Measurements from ENCODE around the gene WASL. TPM values are rescaled to one million over a fixed set of nuclear protein-coding genes. Genes with fewer than 3 reads are reported as not detected.
A peak's percentile ranks its signal among the peaks of the same experiment; 100 is the strongest.

The WASL gene
- total RNA-seq, 2 donors from 2014 or later, result 37.2 to 43.5 TPM

GRCh38 chr7:123770378-123770777 is 21.6 kb upstream of the WASL start:
- no peak for ATAC-seq (ENCODE audit: insufficient number of reproducible peaks, low FRiP score, low read depth)
- H3K4me3 ChIP-seq, result no peak overlapping the region
- H3K27me3 ChIP-seq (replicated peaks; ENCODE audit: insufficient read depth), result no peaks in the 10 kb centered on the region

DNA sequence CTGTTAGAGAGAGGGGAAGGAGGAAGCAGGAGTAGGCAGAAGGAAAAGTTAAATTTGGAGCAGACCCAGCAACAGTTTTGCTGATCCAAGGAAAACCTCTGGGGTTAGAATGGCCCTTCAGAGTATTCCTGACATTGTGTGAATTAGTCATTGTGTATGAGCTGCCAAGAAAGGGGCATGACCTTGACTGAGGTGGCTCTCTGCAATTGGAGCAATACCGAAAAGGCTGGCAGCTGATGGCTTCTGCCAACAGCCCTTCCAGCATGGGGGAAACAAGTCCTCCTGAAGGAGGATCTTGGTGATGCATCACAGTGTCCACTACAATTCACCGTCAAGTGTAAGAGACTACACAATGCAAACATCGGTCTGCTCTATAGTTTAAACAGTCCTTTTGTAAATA is 20.6 kb upstream of the WASL start:
- no peak for TF ChIP-seq CTCF (IDR thresholded peaks at IDR 0.05)
- Histone ChIP-seq H3K27me3 (replicated peaks; ENCODE audit: insufficient read depth) (no peaks in the 10 kb centered on the region), H3K27ac (no peak overlapping the region), H3K9me3 (no peaks in the 10 kb centered on the region), H3K36me3 (no peaks in the 10 kb centered on the region), H3K4me3 (peak overlapping the region; percentile 52), H3K4me1 (ENCODE audit: control insufficient read depth in 1 of 2, low read depth in 2 of 2) (no peaks in the 10 kb centered on the region)
- DNase-seq (ENCODE audit: low spot score), result no peak
- peak; percentile 90 for ATAC-seq (ENCODE audit: insufficient number of reproducible peaks, low FRiP score, low read depth)

More at GRCh38 chr7:123770378-123770777, 21.6 kb upstream of the WASL start:
- Histone ChIP-seq H3K27ac (no peak overlapping the region), H3K36me3 (no peaks in the 10 kb centered on the region), H3K4me1 (ENCODE audit: control insufficient read depth in 1 of 2, low read depth in 2 of 2) (no peaks in the 10 kb centered on the region), H3K9me3 (no peaks in the 10 kb centered on the region)
- DNase-seq (ENCODE audit: low spot score), result no peak
- no peak for TF ChIP-seq CTCF (IDR thresholded peaks at IDR 0.05)

GRCh38 chr7:123768493-123768892 is 19.7 kb upstream of the WASL start:
- DNase-seq (ENCODE audit: low spot score) (no peak), ATAC-seq (ENCODE audit: insufficient number of reproducible peaks, low FRiP score, low read depth) (no peak)
- Histone ChIP-seq H3K9me3 (no peaks in the 10 kb centered on the region), H3K27me3 (replicated peaks; ENCODE audit: insufficient read depth) (no peaks in the 10 kb centered on the region), H3K36me3 (no peaks in the 10 kb centered on the region), H3K4me3 (no peak overlapping the region), H3K4me1 (ENCODE audit: control insufficient read depth in 1 of 2, low read depth in 2 of 2) (no peaks in the 10 kb centered on the region), H3K27ac (no peak overlapping the region)
- no peak for TF ChIP-seq CTCF (IDR thresholded peaks at IDR 0.05)

GRCh38 chr7:123763191-123763661 is 14.4 kb upstream of the WASL start:
- DNase-seq (ENCODE audit: low spot score) (no peak), ATAC-seq (ENCODE audit: insufficient number of reproducible peaks, low FRiP score, low read depth) (no peak)
- no peak for TF ChIP-seq CTCF (IDR thresholded peaks at IDR 0.05)
- Histone ChIP-seq H3K4me1 (ENCODE audit: control insufficient read depth in 1 of 2, low read depth in 2 of 2) (no peaks in the 10 kb centered on the region), H3K27me3 (replicated peaks; ENCODE audit: insufficient read depth) (no peaks in the 10 kb centered on the region), H3K27ac (no peak overlapping the region), H3K4me3 (no peak overlapping the region), H3K9me3 (no peaks in the 10 kb centered on the region), H3K36me3 (no peaks in the 10 kb centered on the region)

GRCh38 chr7:123761729-123762128 is 12.9 kb upstream of the WASL start:
- ATAC-seq (ENCODE audit: insufficient number of reproducible peaks, low FRiP score, low read depth) (no peak), DNase-seq (ENCODE audit: low spot score) (no peak)
- Histone ChIP-seq H3K4me1 (ENCODE audit: control insufficient read depth in 1 of 2, low read depth in 2 of 2) (no peaks in the 10 kb centered on the region), H3K27me3 (replicated peaks; ENCODE audit: insufficient read depth) (no peaks in the 10 kb centered on the region), H3K27ac (no peak overlapping the region), H3K36me3 (no peaks in the 10 kb centered on the region), H3K4me3 (no peak overlapping the region), H3K9me3 (no peaks in the 10 kb centered on the region)
- no peak for TF ChIP-seq CTCF (IDR thresholded peaks at IDR 0.05)
